Stimulated activated CD4-positive, alpha-beta T cell treated with anti-CD3 and anti-CD28 coated beads, Interleukin-1b, Interleukin-23, amount 100 ng/mL, for 24 hours (primary cell): ENCODE measurements around the gene TMEM54.
"Not testable (repeated sequence)": the region's sequence is repeated elsewhere in the genome, so short reads cannot be mapped to it uniquely, and the experiment has no call there.

ENCODE experiments used
- DNase-seq, 4 experiments: peaks; one replicate each; pipeline ENCODE4 v3.0.0-alpha.2; 2020; ENCODE audit warnings: low read depth in 4 of 4, low spot score in 1 of 4

The TMEM54 gene

GRCh38 chr1:32919811-32920733, 18.9 kb upstream of the TMEM54 start:
- no peak for DNase-seq

GRCh38 chr1:32918179-32918578, 17.0 kb upstream of the TMEM54 start:
- DNase-seq = no peak

GRCh38 chr1:32917521-32917920, 16.3 kb upstream of the TMEM54 start:
- no peak for DNase-seq

- no peak for DNase-seq
These were observed 14.8 kb upstream of the TMEM54 start for GRCh38 chr1:32915766-32916706.

GRCh38 chr1:32910319-32910718, 9.1 kb upstream of the TMEM54 start:
- no peak for DNase-seq

- DNase-seq = no peak
These were observed 6.2 kb upstream of the TMEM54 start for GRCh38 chr1:32907435-32907834.

- DNase-seq = no peak
These were observed 5.5 kb upstream of the TMEM54 start for GRCh38 chr1:32906654-32907053.

GRCh38 chr1:32905588-32905987, 4.4 kb upstream of the TMEM54 start:
- DNase-seq = not testable (repeated sequence)

- DNase-seq = no peak
These were observed 3.6 kb upstream of the TMEM54 start for GRCh38 chr1:32904797-32905196.

- no peak for DNase-seq
These were observed 3.0 kb upstream of the TMEM54 start for GRCh38 chr1:32903991-32904785.

GRCh38 chr1:32902535-32902920, 1.3 kb upstream of the TMEM54 start:
- no peak for DNase-seq

- DNase-seq = no peak
These were observed 790 bp upstream of the TMEM54 start for GRCh38 chr1:32901823-32902534.

- DNase-seq = no peak
These were observed 726 bp downstream of the TMEM54 start for GRCh38 chr1:32900371-32900955.

- no peak for DNase-seq
These were observed 1.4 kb downstream of the TMEM54 start for GRCh38 chr1:32899586-32900296.

- no peak for DNase-seq
These were observed 2.2 kb downstream of the TMEM54 start for GRCh38 chr1:32898958-32899357.

GRCh38 chr1:32898056-32898455, 3.1 kb downstream of the TMEM54 start:
- no peak for DNase-seq

GRCh38 chr1:32897082-32898049, 3.8 kb downstream of the TMEM54 start:
- DNase-seq = no peak

- DNase-seq = no peak
These were observed 4.7 kb downstream of the TMEM54 start for GRCh38 chr1:32896451-32896850.
